Measurements from ENCODE around the gene GPC5. TPM values are rescaled to one million over a fixed set of nuclear protein-coding genes. Genes with fewer than 3 reads are reported as not detected.

Gene GPC5
- total and polyA plus RNA-seq, 9 of the 15 experiments (the other 6 are each of a cell fraction or from before 2014, with no cell fraction given), result 0.18 to 0.27 TPM; not detected in 7

GRCh38 chr13:92346046-92346445, 947.6 kb downstream of the GPC5 start (continued):
- TF ChIP-seq, protein P1, sequence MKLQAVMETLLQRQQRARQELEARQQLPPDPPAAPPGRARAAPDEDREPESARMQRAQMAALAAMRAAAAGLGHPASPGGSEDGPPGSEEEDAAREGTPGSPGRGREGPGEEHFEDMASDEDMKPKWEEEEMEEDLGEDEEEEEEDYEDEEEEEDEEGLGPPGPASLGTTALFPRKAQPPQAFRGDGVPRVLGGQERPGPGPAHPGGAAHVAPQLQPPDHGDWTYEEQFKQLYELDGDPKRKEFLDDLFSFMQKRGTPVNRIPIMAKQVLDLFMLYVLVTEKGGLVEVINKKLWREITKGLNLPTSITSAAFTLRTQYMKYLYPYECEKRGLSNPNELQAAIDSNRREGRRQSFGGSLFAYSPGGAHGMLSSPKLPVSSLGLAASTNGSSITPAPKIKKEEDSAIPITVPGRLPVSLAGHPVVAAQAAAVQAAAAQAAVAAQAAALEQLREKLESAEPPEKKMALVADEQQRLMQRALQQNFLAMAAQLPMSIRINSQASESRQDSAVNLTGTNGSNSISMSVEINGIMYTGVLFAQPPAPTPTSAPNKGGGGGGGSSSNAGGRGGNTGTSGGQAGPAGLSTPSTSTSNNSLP (IDR thresholded peaks at IDR 0.05; ENCODE audit: borderline replicate concordance, low read depth, low read length), result no peak
- TF ChIP-seq DNMT1 (IDR thresholded peaks at IDR 0.05) (no peak), HMG20B (CRISPR knock-in tag; IDR thresholded peaks at IDR 0.05) (no peak), ZFX (CRISPR knock-in tag; IDR thresholded peaks at IDR 0.05) (no peak), ZNF436 (CRISPR knock-in tag; IDR thresholded peaks at IDR 0.05) (no peak)

DNA sequence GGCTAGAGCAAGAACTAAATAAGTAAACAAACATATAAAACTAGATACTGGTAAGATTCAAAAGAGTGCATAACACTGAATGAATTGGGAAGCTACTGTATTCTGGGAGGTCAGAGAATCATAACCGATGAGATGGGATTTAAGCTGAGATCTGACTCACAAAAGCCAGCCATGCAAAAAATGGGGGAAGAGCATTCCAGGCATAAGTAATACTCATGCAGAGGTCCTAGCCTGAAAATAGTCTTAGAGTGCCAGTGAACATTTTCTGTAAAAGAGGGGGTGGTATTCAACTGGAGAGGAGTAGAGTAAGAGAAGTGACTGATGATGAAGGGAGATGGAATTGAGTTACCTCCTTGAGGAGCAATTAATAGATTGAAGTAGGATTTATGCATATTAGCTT, 956.2 kb downstream of the GPC5 start:
- CTCF ChIA-PET (ENCODE audit: low intra/inter-chr PET ratio), result interaction anchor here (0.6 to 0.9 kb wide), 2 partner anchors 870 to 1487 kb away, joined by 3 to 4 read pairs; no protein-coding TSS in a partner anchor
- H3K79me2 ChIP-seq (ENCODE audit: control insufficient read depth, insufficient read depth, low read length), result no peaks in the 10 kb centered on the region
- no TSS peak for BruUV-seq (replicated peaks)
- no peaks in the 10 kb centered on the region for H3K9me3 ChIP-seq (replicated peaks; ENCODE audit: control insufficient read depth, insufficient read depth, low read depth, low read length)
- no peaks in the 10 kb centered on the region for H4K20me1 ChIP-seq (replicated peaks; ENCODE audit: control insufficient read depth, insufficient read depth, low read length)
- in situ Hi-C loops (cut with MboI) (no loop called here), intact Hi-C loops (cut with micrococcal nuclease) (no loop called here)
- ATAC-seq (no peak), FAIRE-seq (no peak), DNase-seq (ENCODE audit: extremely low read depth in 1 of 4, low spot score in 3 of 4) (no peak)
- POLR2A ChIA-PET, result interaction anchor here (0.8 to 1.0 kb wide), 4 partner anchors 11 to 60 kb away, joined by 3 read pairs; no protein-coding TSS in a partner anchor
- no peak overlapping the region for H2AFZ ChIP-seq (ENCODE audit: low read depth, low read length)
- H3K4me1 ChIP-seq (replicated peaks in 1 of 2; ENCODE audit: control insufficient read depth in 2 of 2, insufficient read depth in 2 of 2, low read length in 2 of 2), result no peaks in the 10 kb centered on the region
- no peak overlapping the region for H3K27ac ChIP-seq (ENCODE audit: extremely low read depth, low read depth, low read length)
- no peak overlapping the region for H3K9ac ChIP-seq (ENCODE audit: insufficient read depth in 1 of 2, low read depth in 2 of 2, low read length in 2 of 2)
- H3K9me1 ChIP-seq (ENCODE audit: control insufficient read depth, insufficient read depth, low read length), result no peaks in the 10 kb centered on the region
- no peak overlapping the region for H3K4me2 ChIP-seq (ENCODE audit: insufficient read depth, low read length)
- H3K4me3 ChIP-seq, result no peak overlapping the region
- no peaks in the 10 kb centered on the region for H3K36me3 ChIP-seq (ENCODE audit: control insufficient read depth, insufficient read depth, low read length)
- H3K27me3 ChIP-seq (ENCODE audit: control insufficient read depth in 2 of 2, insufficient read depth in 2 of 2, low read length in 2 of 2), result no peaks in the 10 kb centered on the region
- WGBS (ENCODE audit: insufficient coverage, low coverage, missing lambda C conversion rate), result 6% methylated on average over 1 of the region's 1 CpG
- no peak for TF ChIP-seq YBX1 (IDR thresholded peaks at IDR 0.05)
- TF ChIP-seq FOXJ3 (CRISPR knock-in tag; IDR thresholded peaks at IDR 0.05), result 0 out of 2 replicates have a peak, but pooled peaks have one; percentile 55
